HL-60/S4 treated with phorbol 12-myristate 13-acetate at 8.2 ng/mL for 4 days and 3 days (cell line): ENCODE results near the gene TMEM45A.
"Not testable (repeated sequence)": the region's sequence is repeated elsewhere in the genome, so short reads cannot be mapped to it uniquely, and the experiment has no call there.

ENCODE experiments used
- in situ Hi-C: fragments of 300-500 bp; cut with MboI; formaldehyde crosslinking; loops from 2 replicates; pipeline ENCODE4 v1.15.0; 2022; ENCODE audit warnings: low sequenced_read_pairs

The TMEM45A gene

GRCh38 chr3:100531093-100531492 is 38.7 kb downstream of the TMEM45A start:
- in situ Hi-C loops = no loop called here

GRCh38 chr3:100532411-100532810 is 40.0 kb downstream of the TMEM45A start:
- in situ Hi-C loops = no loop called here

GRCh38 chr3:100533176-100533575 is 40.8 kb downstream of the TMEM45A start:
- in situ Hi-C loops = no loop called here

- in situ Hi-C loops = no loop called here
These were observed 43.2 kb downstream of the TMEM45A start for GRCh38 chr3:100535610-100535943.

GRCh38 chr3:100536093-100536492 is 43.7 kb downstream of the TMEM45A start:
- in situ Hi-C loops = no loop called here

- in situ Hi-C loops = no loop called here
These were observed 45.4 kb downstream of the TMEM45A start for GRCh38 chr3:100537646-100538338.

- in situ Hi-C loops = no loop called here
These were observed 45.9 kb downstream of the TMEM45A start for GRCh38 chr3:100538339-100538706.

GRCh38 chr3:100540791-100541334 is 48.4 kb downstream of the TMEM45A start:
- in situ Hi-C loops = no loop called here

- in situ Hi-C loops = not testable (repeated sequence)
These were observed 49.0 kb downstream of the TMEM45A start for GRCh38 chr3:100541428-100541827.

- in situ Hi-C loops = no loop called here
These were observed 53.0 kb downstream of the TMEM45A start for GRCh38 chr3:100545371-100545770.

GRCh38 chr3:100546020-100546744 is 53.8 kb downstream of the TMEM45A start:
- in situ Hi-C loops = no loop called here

GRCh38 chr3:100548053-100548452 is 55.6 kb downstream of the TMEM45A start:
- in situ Hi-C loops = no loop called here

- in situ Hi-C loops = no loop called here
These were observed 61.4 kb downstream of the TMEM45A start for GRCh38 chr3:100553618-100554372.

GRCh38 chr3:100554373-100554676 is 61.9 kb downstream of the TMEM45A start:
- in situ Hi-C loops = no loop called here

GRCh38 chr3:100556673-100557310 is 64.4 kb downstream of the TMEM45A start:
- in situ Hi-C loops = no loop called here

- in situ Hi-C loops = no loop called here
These were observed 65.8 kb downstream of the TMEM45A start for GRCh38 chr3:100558233-100558632.

GRCh38 chr3:100560426-100560825 is 68.0 kb downstream of the TMEM45A start:
- in situ Hi-C loops = no loop called here

GRCh38 chr3:100561459-100562158 is 69.2 kb downstream of the TMEM45A start:
- in situ Hi-C loops = no loop called here

GRCh38 chr3:100562224-100562857 is 69.9 kb downstream of the TMEM45A start:
- in situ Hi-C loops = no loop called here

- in situ Hi-C loops = no loop called here
These were observed 70.8 kb downstream of the TMEM45A start for GRCh38 chr3:100563228-100563627.
